Uterus (tissue), 2 donors: ENCODE results near the gene POU2F1.

Source experiments
- POLR2A ChIP-seq, 2 donors: fragments of 450-650 bp; IDR thresholded peaks; one replicate each; pipeline ENCODE4 v1.6.1; 2016; ENCODE audit warnings: antibody characterized with exemption in 2 of 2, mild to moderate bottlenecking in 1 of 2, moderate library complexity in 1 of 2
- TF ChIP-seq, protein P1 (sequence below), 4 experiments: fragments of 200-600 bp in 2 of 4; fragments of 450-650 bp in 2 of 4; sonication (generic) in 2 of 4; IDR thresholded peaks; one replicate each; pipeline ENCODE4 v1.5.1; 2016 to 2019; ENCODE audit warnings: antibody characterized with exemption in 4 of 4, mild to moderate bottlenecking in 2 of 4, moderate library complexity in 1 of 4

GRCh38 chr1:167367705-167368104, 147.0 kb downstream of the POU2F1 start:
- TF ChIP-seq, protein P1, sequence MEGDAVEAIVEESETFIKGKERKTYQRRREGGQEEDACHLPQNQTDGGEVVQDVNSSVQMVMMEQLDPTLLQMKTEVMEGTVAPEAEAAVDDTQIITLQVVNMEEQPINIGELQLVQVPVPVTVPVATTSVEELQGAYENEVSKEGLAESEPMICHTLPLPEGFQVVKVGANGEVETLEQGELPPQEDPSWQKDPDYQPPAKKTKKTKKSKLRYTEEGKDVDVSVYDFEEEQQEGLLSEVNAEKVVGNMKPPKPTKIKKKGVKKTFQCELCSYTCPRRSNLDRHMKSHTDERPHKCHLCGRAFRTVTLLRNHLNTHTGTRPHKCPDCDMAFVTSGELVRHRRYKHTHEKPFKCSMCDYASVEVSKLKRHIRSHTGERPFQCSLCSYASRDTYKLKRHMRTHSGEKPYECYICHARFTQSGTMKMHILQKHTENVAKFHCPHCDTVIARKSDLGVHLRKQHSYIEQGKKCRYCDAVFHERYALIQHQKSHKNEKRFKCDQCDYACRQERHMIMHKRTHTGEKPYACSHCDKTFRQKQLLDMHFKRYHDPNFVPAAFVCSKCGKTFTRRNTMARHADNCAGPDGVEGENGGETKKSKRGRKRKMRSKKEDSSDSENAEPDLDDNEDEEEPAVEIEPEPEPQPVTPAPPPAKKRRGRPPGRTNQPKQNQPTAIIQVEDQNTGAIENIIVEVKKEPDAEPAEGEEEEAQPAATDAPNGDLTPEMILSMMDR (IDR thresholded peaks at IDR 0.05): no peak
- TF ChIP-seq POLR2A (IDR thresholded peaks at IDR 0.05): no peak
